Smooth muscle cell (in vitro differentiated cells): ENCODE results near the gene MKRN2. TPM values are rescaled to one million over a fixed set of nuclear protein-coding genes. Genes with fewer than 3 reads are reported as not detected.

ENCODE experiments used
- DNase-seq: peaks from one replicate; lab custom pipeline; 2025; ENCODE audit not compliant: unreplicated experiment; lab: John Stamatoyannopoulos, UW
- H2AFZ ChIP-seq: fragments of 200-600 bp; sonication (generic); 2 replicates; pipeline ENCODE4 v1.6.0; 2016; ENCODE audit warnings: antibody characterized with exemption, low read depth, mild to moderate bottlenecking
- H3F3A ChIP-seq: fragments of 200-600 bp; sonication (generic); 2 replicates; pipeline ENCODE4 v1.6.0; 2017; ENCODE audit warnings: antibody characterized with exemption, low read depth
- H3K27ac ChIP-seq: fragments of 200-600 bp; sonication (generic); 2 replicates; pipeline ENCODE4 v1.5.1; 2016; ENCODE audit warnings: low read depth, mild to moderate bottlenecking
- H3K27me3 ChIP-seq: fragments of 200-600 bp; sonication (generic); 2 replicates; pipeline ENCODE4 v1.6.1; 2016; ENCODE audit warnings: low read depth, mild to moderate bottlenecking
- H3K36me3 ChIP-seq: fragments of 200-600 bp; sonication (generic); 2 replicates; pipeline ENCODE4 v1.5.1; 2016; ENCODE audit warnings: low read depth
- H3K4me1 ChIP-seq: fragments of 200-600 bp; sonication (generic); 2 replicates; pipeline ENCODE4 v1.5.1; 2016; ENCODE audit warnings: low read depth
- H3K4me2 ChIP-seq: fragments of 200-600 bp; sonication (generic); 2 replicates; pipeline ENCODE4 v1.6.0; 2016; ENCODE audit warnings: mild to moderate bottlenecking
- H3K4me3 ChIP-seq: fragments of 200-600 bp; sonication (generic); 2 replicates; pipeline ENCODE4 v1.5.1; 2016; ENCODE audit warnings: mild to moderate bottlenecking
- H3K79me2 ChIP-seq: fragments of 200-600 bp; sonication (generic); 2 replicates; pipeline ENCODE4 v1.6.0; 2016; ENCODE audit warnings: low read depth, mild to moderate bottlenecking
- H3K9ac ChIP-seq: fragments of 200-600 bp; sonication (generic); 2 replicates; pipeline ENCODE4 v1.6.0; 2016; ENCODE audit warnings: low read depth
- H3K9me3 ChIP-seq: fragments of 200-600 bp; sonication (generic); replicated peaks from 2 replicates; pipeline ENCODE4 v1.5.1; 2016; ENCODE audit warnings: low read depth
- H4K20me1 ChIP-seq: fragments of 200-600 bp; sonication (generic); 2 replicates; pipeline ENCODE4 v1.6.0; 2016; ENCODE audit warnings: low read depth
- CTCF ChIP-seq: fragments of 200-600 bp; sonication (generic); IDR thresholded peaks from 2 replicates; pipeline ENCODE4 v1.5.1; 2017; ENCODE audit warnings: borderline replicate concordance, mild to moderate bottlenecking, antibody characterized with exemption; ENCODE audit not compliant: insufficient read depth, poor library complexity, severe bottlenecking
- WGBS: methylation state at CpG from one replicate; pipeline ENCODE4 v1.1.7; 2016; ENCODE audit warnings: low lambda C conversion rate; 5-methylcytosine and 5-hydroxymethylcytosine counted together
- polyA plus RNA-seq: library from polyadenylated mRNA; unstranded; fragments of >200 nt; fragmentation: Nextera tagmentation; extraction: Ambion mirVana; gene quantifications from 2 replicates; pipeline ENCODE4 v1.2.1, GENCODE V29; 2016
- total RNA-seq: library from RNA; depleted of rRNA; stranded (reverse); fragments of >200 nt; gene quantifications from 2 replicates; pipeline ENCODE4 v1.2.3, GENCODE V29; 2014

The MKRN2 gene
- total and polyA plus RNA-seq, 2 experiments from 2014 or later, result 29.3 to 36.6 TPM

GRCh38 chr3:12516873-12517272, 40.0 kb upstream of the MKRN2 start:
- 92% methylated on average over 11 of the region's 11 CpGs for WGBS
- no peaks in the 10 kb centered on the region for H4K20me1 ChIP-seq
- no peak for TF ChIP-seq CTCF
- no peak overlapping the region for H3K9ac ChIP-seq
- no peaks in the 10 kb centered on the region for H3K9me3 ChIP-seq
- H3F3A ChIP-seq, result no peaks in the 10 kb centered on the region
- no peak overlapping the region for H3K4me3 ChIP-seq
- H3K4me2 ChIP-seq, result no peak overlapping the region
- H3K79me2 ChIP-seq, result no peaks in the 10 kb centered on the region
- H3K27ac ChIP-seq, result no peak overlapping the region
- no peaks in the 10 kb centered on the region for H3K36me3 ChIP-seq
- H2AFZ ChIP-seq, result no peak overlapping the region
- H3K27me3 ChIP-seq, result no peaks in the 10 kb centered on the region
- DNase-seq, result no peak
- H3K4me1 ChIP-seq, result no peaks in the 10 kb centered on the region

GRCh38 chr3:12518261-12519028, 38.4 kb upstream of the MKRN2 start:
- H3K4me2 ChIP-seq, result no peak overlapping the region
- H3K27me3 ChIP-seq, result no peaks in the 10 kb centered on the region
- H3F3A ChIP-seq, result no peaks in the 10 kb centered on the region
- H3K9ac ChIP-seq, result no peak overlapping the region
- no peaks in the 10 kb centered on the region for H4K20me1 ChIP-seq
- H3K4me3 ChIP-seq, result no peak overlapping the region
- no peak for TF ChIP-seq CTCF
- H3K4me1 ChIP-seq, result no peaks in the 10 kb centered on the region
- WGBS, result 94% methylated on average over 6 of the region's 6 CpGs
- H3K27ac ChIP-seq, result no peak overlapping the region
- no peak overlapping the region for H2AFZ ChIP-seq
- H3K9me3 ChIP-seq, result no peaks in the 10 kb centered on the region
- no peaks in the 10 kb centered on the region for H3K36me3 ChIP-seq
- H3K79me2 ChIP-seq, result no peaks in the 10 kb centered on the region
- no peak for DNase-seq

GRCh38 chr3:12521010-12521409, 35.9 kb upstream of the MKRN2 start:
- Histone ChIP-seq H3K79me2 (no peaks in the 10 kb centered on the region), H3K27me3 (no peaks in the 10 kb centered on the region), H3K4me1 (no peaks in the 10 kb centered on the region), H3K4me3 (no peak overlapping the region), H2AFZ (no peak overlapping the region), H3K9me3 (no peaks in the 10 kb centered on the region), H3K9ac (no peak overlapping the region), H3K4me2 (no peak overlapping the region), H3K36me3 (no peaks in the 10 kb centered on the region), H3K27ac (no peak overlapping the region), H3F3A (no peaks in the 10 kb centered on the region), H4K20me1 (no peaks in the 10 kb centered on the region)
- WGBS, result 94% methylated on average over 2 of the region's 2 CpGs
- no peak for TF ChIP-seq CTCF
- no peak for DNase-seq

- no peaks in the 10 kb centered on the region for H3K27me3 ChIP-seq
- H3K36me3 ChIP-seq, result no peaks in the 10 kb centered on the region
- no peak overlapping the region for H3K27ac ChIP-seq
- no peaks in the 10 kb centered on the region for H4K20me1 ChIP-seq
- H3K79me2 ChIP-seq, result no peaks in the 10 kb centered on the region
- no peaks in the 10 kb centered on the region for H3F3A ChIP-seq
- 91% methylated on average over 1 of the region's 1 CpG for WGBS
- no peaks in the 10 kb centered on the region for H3K9me3 ChIP-seq
- H3K4me2 ChIP-seq, result no peak overlapping the region
- no peak for TF ChIP-seq CTCF
- H2AFZ ChIP-seq, result no peak overlapping the region
- H3K4me1 ChIP-seq, result no peaks in the 10 kb centered on the region
- H3K9ac ChIP-seq, result no peak overlapping the region
- DNase-seq, result no peak
- no peak overlapping the region for H3K4me3 ChIP-seq
Observed at GRCh38 chr3:12522721-12523120, 34.2 kb upstream of the MKRN2 start.
